Measurements from ENCODE around the gene MYH13. TPM values are rescaled to one million over a fixed set of nuclear protein-coding genes. Genes with fewer than 3 reads are reported as not detected.

Gene MYH13
- total RNA-seq, 1 donor from 2014 or later = not detected

GRCh38 chr17:10357768-10358167 is 15.0 kb downstream of the MYH13 start:
- Histone ChIP-seq H3K36me3 (no peaks in the 10 kb centered on the region), H3K27me3 (no peaks in the 10 kb centered on the region), H2AFZ (replicated peaks) (no peak overlapping the region), H3K4me1 (no peaks in the 10 kb centered on the region), H3F3A (ENCODE audit: low read depth) (no peaks in the 10 kb centered on the region), H3K27ac (no peak overlapping the region), H3K9ac (no peak overlapping the region), H3K4me3 (no peak overlapping the region), H3K79me2 (ENCODE audit: low read depth) (no peaks in the 10 kb centered on the region), H4K20me1 (ENCODE audit: low read depth) (no peaks in the 10 kb centered on the region), H3K9me3 (ENCODE audit: low read depth) (no peaks in the 10 kb centered on the region), H3K4me2 (no peak overlapping the region)
- Mint-ChIP-seq H3K36me3 (no peaks in the 10 kb centered on the region), H3K27me3 (ENCODE audit: insufficient read depth, low read depth) (peaks cover 4% of the 10 kb centered on the region), H3K27ac (no peak overlapping the region), H3K4me3 (no peak overlapping the region), H3K4me1 (no peaks in the 10 kb centered on the region), H3K9me3 (no peaks in the 10 kb centered on the region)
- peak; percentile 64 for TF ChIP-seq CTCF (IDR thresholded peaks at IDR 0.05)
- TF ChIP-seq EZH2 (IDR thresholded peaks at IDR 0.05) = no peak
- no peak for TF ChIP-seq EZH2phosphoT487 (IDR thresholded peaks at IDR 0.05)
- peak; percentile 52 for DNase-seq (ENCODE audit: low spot score)

GRCh38 chr17:10354651-10355050 is 18.2 kb downstream of the MYH13 start:
- DNase-seq (ENCODE audit: low spot score) = no peak
- Histone ChIP-seq H3K4me3 (no peak overlapping the region), H3F3A (ENCODE audit: low read depth) (no peaks in the 10 kb centered on the region), H3K4me2 (no peak overlapping the region), H3K27me3 (no peaks in the 10 kb centered on the region), H3K4me1 (no peaks in the 10 kb centered on the region), H3K9me3 (ENCODE audit: low read depth) (no peaks in the 10 kb centered on the region), H3K36me3 (no peaks in the 10 kb centered on the region), H3K27ac (no peak overlapping the region), H4K20me1 (ENCODE audit: low read depth) (no peaks in the 10 kb centered on the region), H3K79me2 (ENCODE audit: low read depth) (no peaks in the 10 kb centered on the region), H3K9ac (no peak overlapping the region), H2AFZ (replicated peaks) (no peak overlapping the region)
- Mint-ChIP-seq H3K4me3 (no peak overlapping the region), H3K4me1 (no peaks in the 10 kb centered on the region), H3K9me3 (no peaks in the 10 kb centered on the region), H3K36me3 (no peaks in the 10 kb centered on the region), H3K27ac (no peak overlapping the region), H3K27me3 (ENCODE audit: insufficient read depth, low read depth) (peaks cover 2% of the 10 kb centered on the region)
- TF ChIP-seq EZH2 (IDR thresholded peaks at IDR 0.05) (no peak), CTCF (IDR thresholded peaks at IDR 0.05) (no peak), EZH2phosphoT487 (IDR thresholded peaks at IDR 0.05) (no peak)

GRCh38 chr17:10352893-10353292 is 19.9 kb downstream of the MYH13 start:
- H3K9ac ChIP-seq = no peak overlapping the region
- no peaks in the 10 kb centered on the region for H3K79me2 ChIP-seq (ENCODE audit: low read depth)
- Mint-ChIP-seq H3K36me3 (no peaks in the 10 kb centered on the region), H3K4me1 (no peaks in the 10 kb centered on the region), H3K27ac (no peak overlapping the region), H3K9me3 (no peaks in the 10 kb centered on the region), H3K4me3 (no peak overlapping the region), H3K27me3 (ENCODE audit: insufficient read depth, low read depth) (no peaks in the 10 kb centered on the region)
- no peaks in the 10 kb centered on the region for H3K9me3 ChIP-seq (ENCODE audit: low read depth)
- no peaks in the 10 kb centered on the region for H3F3A ChIP-seq (ENCODE audit: low read depth)
- no peak for DNase-seq (ENCODE audit: low spot score)
- no peak overlapping the region for H3K4me3 ChIP-seq
- no peaks in the 10 kb centered on the region for H3K4me1 ChIP-seq
- no peak overlapping the region for H3K4me2 ChIP-seq
- no peaks in the 10 kb centered on the region for H3K27me3 ChIP-seq
- no peak overlapping the region for H2AFZ ChIP-seq (replicated peaks)
- TF ChIP-seq CTCF (IDR thresholded peaks at IDR 0.05) (no peak), EZH2phosphoT487 (IDR thresholded peaks at IDR 0.05) (no peak), EZH2 (IDR thresholded peaks at IDR 0.05) (no peak)
- H4K20me1 ChIP-seq (ENCODE audit: low read depth) = no peaks in the 10 kb centered on the region
- H3K27ac ChIP-seq = no peak overlapping the region
- H3K36me3 ChIP-seq = no peaks in the 10 kb centered on the region

Data from neural progenitor cell (in vitro differentiated cells).